Iris pigment epithelial cell (primary cell): ENCODE data around the gene SCAF1.
A peak's percentile ranks its signal among the peaks of the same experiment; 100 is the strongest.

ENCODE experiments used
- DNase-seq: peaks from one replicate; pipeline ENCODE4 v3.0.0-alpha.2; 2011; ENCODE audit warnings: low read depth

SCAF1 gene

GRCh38 chr19:49643466-49643865, 1.5 kb downstream of the SCAF1 start:
- no peak for DNase-seq

GRCh38 chr19:49645592-49645991, 3.6 kb downstream of the SCAF1 start:
- DNase-seq: no peak

- no peak for DNase-seq
These were observed 4.0 kb downstream of the SCAF1 start for GRCh38 chr19:49645995-49646394.

- no peak for DNase-seq
These were observed 4.6 kb downstream of the SCAF1 start for GRCh38 chr19:49646586-49646985.

GRCh38 chr19:49651029-49651819, 9.2 kb downstream of the SCAF1 start:
- no peak for DNase-seq

GRCh38 chr19:49651820-49652550, 10.0 kb downstream of the SCAF1 start:
- no peak for DNase-seq

- no peak for DNase-seq
These were observed 10.8 kb downstream of the SCAF1 start for GRCh38 chr19:49652551-49653465.

- DNase-seq: no peak
These were observed 11.4 kb downstream of the SCAF1 start for GRCh38 chr19:49653466-49653806.

- no peak for DNase-seq
These were observed 12.6 kb downstream of the SCAF1 start for GRCh38 chr19:49654581-49654980.

GRCh38 chr19:49655570-49656455, 13.8 kb downstream of the SCAF1 start:
- DNase-seq: no peak

- DNase-seq: no peak
These were observed 14.6 kb downstream of the SCAF1 start for GRCh38 chr19:49656456-49657109.

GRCh38 chr19:49657493-49658138, 15.6 kb downstream of the SCAF1 start:
- DNase-seq: no peak

GRCh38 chr19:49658139-49658517, 16.1 kb downstream of the SCAF1 start:
- no peak for DNase-seq

GRCh38 chr19:49658566-49659442, 16.8 kb downstream of the SCAF1 start:
- no peak for DNase-seq

GRCh38 chr19:49660338-49660961, 18.4 kb downstream of the SCAF1 start:
- DNase-seq: no peak

- no peak for DNase-seq
These were observed 20.0 kb downstream of the SCAF1 start for GRCh38 chr19:49662011-49662410.

GRCh38 chr19:49663224-49663623, 21.2 kb downstream of the SCAF1 start:
- no peak for DNase-seq

- peak; percentile 77 for DNase-seq
These were observed 22.4 kb downstream of the SCAF1 start for GRCh38 chr19:49664171-49665035.
